ENCODE results near the gene MAP10.

MAP10 gene

GRCh38 chr1:232854798-232855159 is 49.6 kb downstream of the MAP10 start:
- FAIRE-seq (no peak), DNase-seq (ENCODE audit: insufficient read length, low spot score) (no peak)
- TF ChIP-seq POLR2A (IDR thresholded peaks at IDR 0.05; ENCODE audit: low read depth, low read length), result no peak

- DNase-seq (ENCODE audit: insufficient read length, low spot score) (no peak), FAIRE-seq (no peak)
- no peak for TF ChIP-seq POLR2A (IDR thresholded peaks at IDR 0.05; ENCODE audit: low read depth, low read length)
These were observed 51.3 kb downstream of the MAP10 start for GRCh38 chr1:232856541-232856940.
